Measurements from ENCODE around the gene NUP188.

DNA sequence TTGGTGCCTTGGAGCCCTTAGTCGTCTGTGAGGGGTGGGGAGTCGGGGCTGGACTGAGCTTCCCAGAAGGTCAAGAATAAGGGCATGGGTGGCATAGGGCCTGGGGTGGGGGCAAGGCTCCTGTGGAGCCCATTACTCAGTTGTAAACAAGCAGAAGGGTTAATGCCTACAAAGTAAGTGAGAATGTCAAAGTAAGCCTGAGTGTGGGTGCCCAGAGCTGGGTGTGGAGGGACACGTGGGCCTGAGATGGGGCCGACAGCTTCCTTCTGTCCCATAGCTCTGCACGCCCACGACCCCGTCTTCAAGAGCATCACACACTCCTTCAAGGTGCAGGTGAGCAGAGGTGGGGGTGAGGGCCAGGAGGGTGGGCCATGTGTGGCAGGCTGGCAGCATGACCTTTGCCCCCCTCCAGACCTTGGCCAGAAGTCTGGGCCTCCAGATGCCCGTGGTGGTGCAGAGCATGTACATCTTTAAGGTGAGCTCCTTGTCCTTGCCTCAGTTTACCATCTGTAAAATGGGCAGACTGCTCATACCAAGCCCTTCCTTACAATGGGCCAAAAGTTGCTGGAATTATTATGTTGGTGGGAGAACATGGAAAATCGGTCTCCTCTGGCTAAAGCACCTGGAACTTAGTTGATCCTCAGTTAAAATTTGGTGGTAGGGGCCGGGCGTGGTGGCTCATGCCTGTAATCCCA is 11.2 kb upstream of the NUP188 start:
- TF ChIP-seq YY1 (IDR thresholded peaks at IDR 0.05; ENCODE audit: insufficient read depth, insufficient read length) (no peak), ZNF274 (IDR thresholded peaks at IDR 0.05; ENCODE audit: low read depth, low read length) (no peak), SUZ12 (IDR thresholded peaks at IDR 0.05; ENCODE audit: extremely low read depth, insufficient read depth, insufficient read length) (no peak)

All from NT2/D1 (cell line).